Lower leg skin (tissue), 3 donors: ENCODE data around the gene LIFR.

ENCODE experiments used
- POLR2A ChIP-seq, 2 donors: fragments of 450-650 bp; IDR thresholded peaks; one replicate each; pipeline ENCODE4 v1.6.1; 2016 to 2017; ENCODE audit warnings: antibody characterized with exemption in 2 of 2, mild to moderate bottlenecking in 1 of 2, moderate library complexity in 1 of 2
- TF ChIP-seq, protein P1 (sequence below), 3 donors: fragments of 450-650 bp; IDR thresholded peaks; one replicate each; pipeline ENCODE4 v1.5.1; 2016; ENCODE audit warnings: antibody characterized with exemption in 3 of 3, mild to moderate bottlenecking in 3 of 3, moderate library complexity in 2 of 3

DNA sequence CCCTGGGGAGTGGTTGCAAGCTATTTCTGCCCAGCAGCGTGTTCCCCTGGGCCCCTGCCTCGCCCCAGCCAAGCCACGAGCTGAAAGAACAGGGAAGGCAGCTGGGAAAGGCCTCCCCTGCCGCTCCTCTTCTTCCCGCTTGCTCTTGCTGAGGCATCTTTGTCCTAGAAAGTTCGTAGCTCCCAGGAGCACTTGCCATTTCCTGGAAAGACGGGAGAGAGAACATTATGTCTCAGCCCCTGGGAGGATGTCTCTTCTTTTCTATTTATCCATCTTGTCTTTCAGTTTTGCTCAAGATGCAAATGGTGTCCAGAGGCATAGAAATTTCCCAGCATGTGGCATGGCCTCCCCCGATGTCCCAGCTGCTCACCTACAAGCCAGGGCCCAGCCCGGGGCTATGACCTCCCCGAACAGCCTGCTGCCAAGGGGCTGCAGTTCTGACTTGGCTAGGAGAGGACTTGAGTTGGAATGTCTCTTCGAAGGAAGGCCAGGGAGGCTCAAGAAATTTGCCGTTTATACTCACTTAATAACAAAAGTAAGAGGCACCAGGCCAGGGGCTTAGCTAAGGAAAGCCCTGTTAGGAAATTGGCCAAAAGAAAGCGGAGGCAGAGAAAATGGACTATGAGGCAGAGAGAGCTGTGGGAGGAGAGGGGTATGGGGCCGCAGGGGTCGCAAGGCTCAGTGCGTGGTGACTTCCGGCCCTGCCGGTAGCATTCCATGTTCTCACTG, 87.3 kb downstream of the LIFR start:
- TF ChIP-seq, protein P1, sequence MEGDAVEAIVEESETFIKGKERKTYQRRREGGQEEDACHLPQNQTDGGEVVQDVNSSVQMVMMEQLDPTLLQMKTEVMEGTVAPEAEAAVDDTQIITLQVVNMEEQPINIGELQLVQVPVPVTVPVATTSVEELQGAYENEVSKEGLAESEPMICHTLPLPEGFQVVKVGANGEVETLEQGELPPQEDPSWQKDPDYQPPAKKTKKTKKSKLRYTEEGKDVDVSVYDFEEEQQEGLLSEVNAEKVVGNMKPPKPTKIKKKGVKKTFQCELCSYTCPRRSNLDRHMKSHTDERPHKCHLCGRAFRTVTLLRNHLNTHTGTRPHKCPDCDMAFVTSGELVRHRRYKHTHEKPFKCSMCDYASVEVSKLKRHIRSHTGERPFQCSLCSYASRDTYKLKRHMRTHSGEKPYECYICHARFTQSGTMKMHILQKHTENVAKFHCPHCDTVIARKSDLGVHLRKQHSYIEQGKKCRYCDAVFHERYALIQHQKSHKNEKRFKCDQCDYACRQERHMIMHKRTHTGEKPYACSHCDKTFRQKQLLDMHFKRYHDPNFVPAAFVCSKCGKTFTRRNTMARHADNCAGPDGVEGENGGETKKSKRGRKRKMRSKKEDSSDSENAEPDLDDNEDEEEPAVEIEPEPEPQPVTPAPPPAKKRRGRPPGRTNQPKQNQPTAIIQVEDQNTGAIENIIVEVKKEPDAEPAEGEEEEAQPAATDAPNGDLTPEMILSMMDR (IDR thresholded peaks at IDR 0.05) = no peak
- TF ChIP-seq POLR2A (IDR thresholded peaks at IDR 0.05) = no peak
